ENCODE measurements around the gene SMIM9.
"Not testable (repeated sequence)": the region's sequence is repeated elsewhere in the genome, so short reads cannot be mapped to it uniquely, and the experiment has no call there.

The SMIM9 gene

DNA sequence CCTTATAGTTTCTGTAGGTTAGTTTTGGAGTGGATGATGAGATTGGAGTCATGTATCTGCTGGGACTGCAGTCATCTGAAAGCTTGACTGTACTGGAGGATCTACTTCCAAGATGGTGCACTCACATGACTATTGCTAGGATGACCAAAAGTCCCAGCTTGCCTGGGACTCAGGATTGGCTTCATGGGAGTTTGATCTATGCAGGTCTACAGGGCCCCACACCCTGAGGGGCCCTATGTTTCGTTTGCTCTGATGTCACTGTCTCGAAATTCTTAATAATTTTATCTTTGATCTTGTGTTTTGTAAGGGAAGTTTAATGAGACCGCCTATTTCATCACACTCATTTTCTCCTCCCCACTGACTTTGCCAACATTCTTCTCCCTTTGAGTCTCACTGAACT is at the start of gene SMIM9:
TSS of gene SMIM9 (minus strand) at position 101 of the 400 bp plus-strand sequence. CDS start 3,806 bp downstream, outside the sequence.
- CTCF ChIA-PET, result interaction anchor here (1.1 to 2.0 kb wide), 2 partner anchors 8 to 86 kb away, joined by 4 to 8 read pairs; no protein-coding TSS in a partner anchor
- POLR2A ChIA-PET, result no interaction called here
- no peaks in the 10 kb centered on the region for H3K4me1 ChIP-seq (ENCODE audit: control insufficient read depth, insufficient read depth, low read length)
- H3K36me3 ChIP-seq (ENCODE audit: control insufficient read depth in 2 of 2, insufficient read depth in 1 of 2, low read length in 2 of 2), result no peaks in the 10 kb centered on the region
- TF ChIP-seq ZBTB20 (tag by site-specific recombination; IDR thresholded peaks at IDR 0.05), result no peak
- TF ChIP-seq ZFP37 (tag by site-specific recombination; IDR thresholded peaks at IDR 0.05), result no peak
- no peak for TF ChIP-seq ZBTB8A (tag by site-specific recombination; IDR thresholded peaks at IDR 0.05)
- TF ChIP-seq, protein P1, sequence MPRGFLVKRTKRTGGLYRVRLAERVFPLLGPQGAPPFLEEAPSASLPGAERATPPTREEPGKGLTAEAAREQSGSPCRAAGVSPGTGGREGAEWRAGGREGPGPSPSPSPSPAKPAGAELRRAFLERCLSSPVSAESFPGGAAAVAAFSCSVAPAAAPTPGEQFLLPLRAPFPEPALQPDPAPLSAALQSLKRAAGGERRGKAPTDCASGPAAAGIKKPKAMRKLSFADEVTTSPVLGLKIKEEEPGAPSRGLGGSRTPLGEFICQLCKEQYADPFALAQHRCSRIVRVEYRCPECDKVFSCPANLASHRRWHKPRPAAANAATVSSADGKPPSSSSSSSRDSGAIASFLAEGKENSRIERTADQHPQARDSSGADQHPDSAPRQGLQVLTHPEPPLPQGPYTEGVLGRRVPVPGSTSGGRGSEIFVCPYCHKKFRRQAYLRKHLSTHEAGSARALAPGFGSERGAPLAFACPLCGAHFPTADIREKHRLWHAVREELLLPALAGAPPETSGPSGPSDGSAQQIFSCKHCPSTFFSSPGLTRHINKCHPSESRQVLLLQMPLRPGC (tag by site-specific recombination; IDR thresholded peaks at IDR 0.05), result no peak
- TF ChIP-seq ZNF561 (tag by site-specific recombination; IDR thresholded peaks at IDR 0.05; ENCODE audit: borderline replicate concordance), result no peak
- no peak for TF ChIP-seq ZNF548 (tag by site-specific recombination; IDR thresholded peaks at IDR 0.05)
- TF ChIP-seq TRIM28 (IDR thresholded peaks at IDR 0.05; ENCODE audit: borderline replicate concordance, low read length), result no peak
- TF ChIP-seq ZNF10 (tag by site-specific recombination; IDR thresholded peaks at IDR 0.05), result no peak
- TF ChIP-seq, protein P2, sequence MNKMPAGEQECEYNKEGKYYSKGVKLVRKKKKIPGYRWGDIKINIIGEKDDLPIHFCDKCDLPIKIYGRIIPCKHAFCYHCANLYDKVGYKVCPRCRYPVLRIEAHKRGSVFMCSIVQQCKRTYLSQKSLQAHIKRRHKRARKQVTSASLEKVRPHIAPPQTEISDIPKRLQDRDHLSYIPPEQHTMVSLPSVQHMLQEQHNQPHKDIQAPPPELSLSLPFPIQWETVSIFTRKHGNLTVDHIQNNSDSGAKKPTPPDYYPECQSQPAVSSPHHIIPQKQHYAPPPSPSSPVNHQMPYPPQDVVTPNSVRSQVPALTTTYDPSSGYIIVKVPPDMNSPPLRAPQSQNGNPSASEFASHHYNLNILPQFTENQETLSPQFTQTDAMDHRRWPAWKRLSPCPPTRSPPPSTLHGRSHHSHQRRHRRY (tag by site-specific recombination; IDR thresholded peaks at IDR 0.05), result no peak
- no peak for TF ChIP-seq ZNF221 (tag by site-specific recombination; IDR thresholded peaks at IDR 0.05; ENCODE audit: borderline replicate concordance)
- TF ChIP-seq, protein P3, sequence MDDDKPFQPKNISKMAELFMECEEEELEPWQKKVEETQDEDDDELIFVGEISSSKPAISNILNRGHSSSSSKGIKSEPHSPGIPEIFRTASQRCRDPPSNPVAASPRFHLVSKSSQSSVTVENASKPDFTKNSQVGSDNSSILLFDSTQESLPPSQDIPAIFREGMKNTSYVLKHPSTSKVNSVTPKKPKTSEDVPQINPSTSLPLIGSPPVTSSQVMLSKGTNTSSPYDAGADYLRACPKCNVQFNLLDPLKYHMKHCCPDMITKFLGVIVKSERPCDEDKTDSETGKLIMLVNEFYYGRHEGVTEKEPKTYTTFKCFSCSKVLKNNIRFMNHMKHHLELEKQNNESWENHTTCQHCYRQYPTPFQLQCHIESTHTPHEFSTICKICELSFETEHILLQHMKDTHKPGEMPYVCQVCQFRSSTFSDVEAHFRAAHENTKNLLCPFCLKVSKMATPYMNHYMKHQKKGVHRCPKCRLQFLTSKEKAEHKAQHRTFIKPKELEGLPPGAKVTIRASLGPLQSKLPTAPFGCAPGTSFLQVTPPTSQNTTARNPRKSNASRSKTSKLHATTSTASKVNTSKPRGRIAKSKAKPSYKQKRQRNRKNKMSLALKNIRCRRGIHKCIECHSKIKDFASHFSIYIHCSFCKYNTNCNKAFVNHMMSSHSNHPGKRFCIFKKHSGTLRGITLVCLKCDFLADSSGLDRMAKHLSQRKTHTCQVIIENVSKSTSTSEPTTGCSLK (tag by site-specific recombination; IDR thresholded peaks at IDR 0.05), result no peak
- TF ChIP-seq ZNF623 (tag by site-specific recombination; IDR thresholded peaks at IDR 0.05), result no peak
- TF ChIP-seq GFI1B (tag by site-specific recombination; IDR thresholded peaks at IDR 0.05), result no peak
- no peak for TF ChIP-seq PRDM1 (tag by site-specific recombination; IDR thresholded peaks at IDR 0.05)
- no peak for TF ChIP-seq ZNF169 (tag by site-specific recombination; IDR thresholded peaks at IDR 0.05)
- TF ChIP-seq, protein P4, sequence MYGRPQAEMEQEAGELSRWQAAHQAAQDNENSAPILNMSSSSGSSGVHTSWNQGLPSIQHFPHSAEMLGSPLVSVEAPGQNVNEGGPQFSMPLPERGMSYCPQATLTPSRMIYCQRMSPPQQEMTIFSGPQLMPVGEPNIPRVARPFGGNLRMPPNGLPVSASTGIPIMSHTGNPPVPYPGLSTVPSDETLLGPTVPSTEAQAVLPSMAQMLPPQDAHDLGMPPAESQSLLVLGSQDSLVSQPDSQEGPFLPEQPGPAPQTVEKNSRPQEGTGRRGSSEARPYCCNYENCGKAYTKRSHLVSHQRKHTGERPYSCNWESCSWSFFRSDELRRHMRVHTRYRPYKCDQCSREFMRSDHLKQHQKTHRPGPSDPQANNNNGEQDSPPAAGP (tag by site-specific recombination; IDR thresholded peaks at IDR 0.05), result no peak
- no peak for TF ChIP-seq SALL2 (tag by site-specific recombination; IDR thresholded peaks at IDR 0.05; ENCODE audit: borderline replicate concordance)
- no peak within 1 kb of the TSS for H3K4me3 ChIP-seq (ENCODE audit: low read depth, low read length)
- no peaks in the 10 kb centered on the region for H3K9me3 ChIP-seq (ENCODE audit: control insufficient read depth, insufficient read depth, low read depth, low read length)
- no peak within 1 kb of the TSS for H3K27ac ChIP-seq (ENCODE audit: extremely low read depth, low read depth, low read length)

DNA sequence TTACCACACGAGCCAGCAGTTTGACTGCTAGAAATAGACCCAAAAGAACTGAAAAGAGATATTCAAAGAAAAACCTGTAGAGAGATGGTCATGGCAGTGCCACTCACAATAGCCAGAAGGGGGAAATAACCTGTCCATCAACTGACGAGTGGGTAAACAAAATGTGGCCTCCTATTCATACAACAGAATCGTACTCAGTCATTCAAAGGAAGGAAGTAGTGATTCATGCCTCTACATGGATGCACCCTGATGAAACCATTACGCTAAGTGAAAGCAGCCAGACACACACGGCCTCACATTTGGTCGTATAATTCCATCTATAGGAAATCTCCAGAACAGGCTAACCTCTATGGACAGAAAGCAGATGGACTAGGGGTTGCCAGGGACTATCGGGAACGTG is 49.6 kb upstream of the SMIM9 start:
- CTCF ChIA-PET; H3K4me1 ChIP-seq (ENCODE audit: control insufficient read depth, insufficient read depth, low read length); H3K9me3 ChIP-seq (ENCODE audit: control insufficient read depth, insufficient read depth, low read depth, low read length); POLR2A ChIA-PET; H3K36me3 ChIP-seq (ENCODE audit: control insufficient read depth in 2 of 2, insufficient read depth in 1 of 2, low read length in 2 of 2); H3K4me3 ChIP-seq (ENCODE audit: low read depth, low read length); H3K27ac ChIP-seq (ENCODE audit: extremely low read depth, low read depth, low read length): not testable (repeated sequence)

DNA sequence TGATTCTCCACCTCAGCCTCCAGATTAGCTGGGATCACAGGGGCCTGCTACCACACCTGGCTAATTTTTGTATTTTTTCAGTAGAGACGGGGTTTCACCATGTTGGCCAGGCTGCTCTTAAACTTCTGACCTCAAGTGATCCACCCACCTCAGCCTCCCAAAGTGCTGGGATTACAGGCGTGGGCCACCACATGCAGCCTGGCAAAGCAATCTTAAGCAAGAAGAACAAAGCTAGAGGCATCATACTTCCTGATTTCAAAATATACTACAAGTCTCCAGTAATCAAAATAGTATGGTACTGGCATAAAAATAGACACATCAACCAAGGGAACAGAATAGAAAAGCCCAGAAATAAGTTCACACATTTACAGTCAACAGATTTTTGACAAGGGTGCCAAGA is 38.9 kb upstream of the SMIM9 start:
- CTCF ChIA-PET, result no interaction called here
- Histone ChIP-seq H3K27ac (ENCODE audit: extremely low read depth, low read depth, low read length) (no peak overlapping the region), H3K36me3 (ENCODE audit: control insufficient read depth in 2 of 2, insufficient read depth in 1 of 2, low read length in 2 of 2) (no peaks in the 10 kb centered on the region; a peak in 1 of 3 replicates), H3K4me3 (ENCODE audit: low read depth, low read length) (no peak overlapping the region), H3K4me1 (ENCODE audit: control insufficient read depth, insufficient read depth, low read length) (no peaks in the 10 kb centered on the region), H3K9me3 (ENCODE audit: control insufficient read depth, insufficient read depth, low read depth, low read length) (no peaks in the 10 kb centered on the region)
- POLR2A ChIA-PET, result no interaction called here
- TF ChIP-seq SCRT2 (tag by site-specific recombination; IDR thresholded peaks at IDR 0.05) (no peak), ZNF16 (tag by site-specific recombination; IDR thresholded peaks at IDR 0.05; ENCODE audit: low read depth) (no peak), ZNF629 (tag by site-specific recombination; IDR thresholded peaks at IDR 0.05) (no peak), ZNF2 (tag by site-specific recombination; IDR thresholded peaks at IDR 0.05) (no peak), TCF7L2 (IDR thresholded peaks at IDR 0.05; ENCODE audit: borderline replicate concordance, low read depth, low read length) (no peak)
- TF ChIP-seq, protein P5, sequence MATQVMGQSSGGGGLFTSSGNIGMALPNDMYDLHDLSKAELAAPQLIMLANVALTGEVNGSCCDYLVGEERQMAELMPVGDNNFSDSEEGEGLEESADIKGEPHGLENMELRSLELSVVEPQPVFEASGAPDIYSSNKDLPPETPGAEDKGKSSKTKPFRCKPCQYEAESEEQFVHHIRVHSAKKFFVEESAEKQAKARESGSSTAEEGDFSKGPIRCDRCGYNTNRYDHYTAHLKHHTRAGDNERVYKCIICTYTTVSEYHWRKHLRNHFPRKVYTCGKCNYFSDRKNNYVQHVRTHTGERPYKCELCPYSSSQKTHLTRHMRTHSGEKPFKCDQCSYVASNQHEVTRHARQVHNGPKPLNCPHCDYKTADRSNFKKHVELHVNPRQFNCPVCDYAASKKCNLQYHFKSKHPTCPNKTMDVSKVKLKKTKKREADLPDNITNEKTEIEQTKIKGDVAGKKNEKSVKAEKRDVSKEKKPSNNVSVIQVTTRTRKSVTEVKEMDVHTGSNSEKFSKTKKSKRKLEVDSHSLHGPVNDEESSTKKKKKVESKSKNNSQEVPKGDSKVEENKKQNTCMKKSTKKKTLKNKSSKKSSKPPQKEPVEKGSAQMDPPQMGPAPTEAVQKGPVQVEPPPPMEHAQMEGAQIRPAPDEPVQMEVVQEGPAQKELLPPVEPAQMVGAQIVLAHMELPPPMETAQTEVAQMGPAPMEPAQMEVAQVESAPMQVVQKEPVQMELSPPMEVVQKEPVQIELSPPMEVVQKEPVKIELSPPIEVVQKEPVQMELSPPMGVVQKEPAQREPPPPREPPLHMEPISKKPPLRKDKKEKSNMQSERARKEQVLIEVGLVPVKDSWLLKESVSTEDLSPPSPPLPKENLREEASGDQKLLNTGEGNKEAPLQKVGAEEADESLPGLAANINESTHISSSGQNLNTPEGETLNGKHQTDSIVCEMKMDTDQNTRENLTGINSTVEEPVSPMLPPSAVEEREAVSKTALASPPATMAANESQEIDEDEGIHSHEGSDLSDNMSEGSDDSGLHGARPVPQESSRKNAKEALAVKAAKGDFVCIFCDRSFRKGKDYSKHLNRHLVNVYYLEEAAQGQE (tag by site-specific recombination; IDR thresholded peaks at IDR 0.05), result no peak

Data from HEK293 (cell line).